Retina (tissue), 1 donor: Measurements from ENCODE around the gene RNPEP.
"Not testable (repeated sequence)": the region's sequence is repeated elsewhere in the genome, so short reads cannot be mapped to it uniquely, and the experiment has no call there.

Experiments used
- DNase-seq: peaks from one replicate; pipeline ENCODE4 v3.0.0-alpha.2; 2016

RNPEP gene

GRCh38 chr1:202037706-202038296 lies 55.4 kb downstream of the RNPEP start:
- DNase-seq: no peak

DNA sequence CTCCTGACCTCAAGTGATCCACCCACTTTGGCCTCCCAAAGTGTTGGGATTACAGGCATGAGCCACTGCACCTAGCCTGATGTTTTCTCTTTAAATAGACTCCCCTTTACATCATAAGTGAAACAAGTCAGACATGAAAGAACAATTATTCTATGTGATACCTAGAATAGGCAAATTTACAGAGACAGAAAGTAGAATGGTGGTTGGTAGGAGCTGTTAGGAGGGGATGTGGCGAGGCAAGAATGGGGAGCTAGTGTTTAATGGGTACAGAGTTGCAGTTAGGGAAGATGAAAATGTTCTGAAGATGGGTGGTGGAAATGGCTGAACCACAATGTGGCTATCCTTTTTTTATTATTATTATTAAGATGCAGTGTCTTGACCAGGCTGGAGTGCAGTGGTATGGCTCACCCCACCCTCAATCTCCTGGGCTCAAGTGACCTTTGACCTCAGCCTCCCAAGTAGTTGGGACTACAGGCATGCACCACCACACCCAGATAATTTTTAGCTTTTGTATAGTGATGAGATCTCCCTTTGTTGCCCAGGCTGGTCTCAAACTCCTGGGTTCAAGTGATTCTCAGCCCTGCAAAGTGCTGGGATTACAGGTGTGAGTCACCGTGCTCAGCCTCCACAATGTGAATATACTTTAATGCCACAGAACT lies 56.4 kb downstream of the RNPEP start:
- DNase-seq: no peak

GRCh38 chr1:202045705-202046104 lies 63.3 kb downstream of the RNPEP start:
- DNase-seq: no peak

- DNase-seq: no peak
Measured at GRCh38 chr1:202046227-202046626, 63.8 kb downstream of the RNPEP start.

- no peak for DNase-seq
Measured at GRCh38 chr1:202046748-202047708, 64.6 kb downstream of the RNPEP start.

DNA sequence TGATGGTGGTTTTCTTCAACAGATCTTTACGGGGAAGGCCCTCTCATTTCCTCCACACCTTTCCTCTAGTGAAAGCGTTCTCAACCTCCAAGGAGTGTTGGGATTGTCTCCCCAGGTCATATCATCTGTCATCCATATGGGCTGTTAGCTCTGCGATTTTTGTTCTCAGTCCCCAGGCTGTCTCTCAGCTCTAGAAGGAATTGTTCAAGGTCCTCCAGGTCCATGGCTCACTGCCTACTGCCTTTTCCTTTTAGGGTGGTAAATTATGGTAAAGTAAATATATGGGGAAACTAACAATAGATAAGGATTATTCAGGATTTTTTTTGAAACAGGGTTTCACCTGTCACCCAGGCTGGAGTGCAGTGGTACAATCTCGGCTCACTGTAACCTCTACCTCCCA lies 65.5 kb downstream of the RNPEP start:
- DNase-seq: no peak

DNA sequence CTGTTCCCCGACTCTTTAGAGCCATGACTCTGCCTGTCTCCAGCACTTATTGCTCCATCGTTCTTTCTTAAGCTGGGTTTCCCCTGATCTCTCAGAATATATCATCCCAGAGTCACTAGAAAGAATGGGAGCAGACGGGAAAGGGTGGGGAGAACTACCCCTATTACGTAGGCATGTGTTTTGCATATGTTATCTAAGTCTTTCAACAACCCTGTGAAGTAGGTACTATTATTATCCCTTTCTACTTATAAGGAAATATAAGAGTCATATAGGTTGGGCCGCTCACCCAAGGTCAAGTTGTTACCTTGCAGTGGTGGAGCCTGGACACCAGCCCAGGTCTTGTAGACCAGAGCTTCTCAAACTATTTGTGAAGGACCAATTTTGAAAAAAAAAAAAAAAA lies 66.7 kb downstream of the RNPEP start:
- no peak for DNase-seq

- DNase-seq: no peak
Measured at GRCh38 chr1:202054094-202054493, 71.6 kb downstream of the RNPEP start.

DNA sequence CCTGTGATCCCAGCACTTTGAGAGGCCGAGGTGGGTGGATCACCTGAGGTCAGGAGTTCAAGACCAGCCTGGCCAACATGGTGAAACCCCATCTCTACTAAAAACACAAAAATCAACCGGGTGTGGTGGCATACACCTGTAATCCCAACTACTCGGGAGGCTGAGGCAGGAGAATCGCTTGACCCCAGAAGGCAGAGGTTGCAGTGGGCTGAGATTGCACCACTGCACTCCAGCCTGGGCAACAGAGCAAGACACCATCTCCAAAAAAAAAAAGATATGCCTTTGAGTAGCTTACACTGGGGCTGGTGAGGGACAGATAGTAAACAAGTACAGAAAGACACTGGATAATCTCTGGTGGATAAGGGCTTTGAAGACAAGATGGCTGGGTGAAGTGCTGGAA lies 72.2 kb downstream of the RNPEP start:
- DNase-seq: not testable (repeated sequence)
